Neuron (in vitro differentiated cells): ENCODE measurements around the gene GRHL1.

Experiments used
- H2AFZ ChIP-seq: one replicate; pipeline ENCODE4 v1.6.1; 2013; ENCODE audit warnings: low read depth, mild to moderate bottlenecking, inconsistent platforms, low read length, moderate library complexity
- H3K27me3 ChIP-seq: one replicate; pipeline ENCODE4 v1.6.1; 2013; ENCODE audit warnings: low read length; ENCODE audit not compliant: insufficient read depth
- H3K36me3 ChIP-seq: one replicate; pipeline ENCODE4 v1.6.1; 2013; ENCODE audit warnings: low read length; ENCODE audit not compliant: insufficient read depth
- H3K4me1 ChIP-seq: one replicate; pipeline ENCODE4 v1.6.1; 2013; ENCODE audit warnings: low read length; ENCODE audit not compliant: insufficient read depth
- H3K4me3 ChIP-seq: 2 replicates; pipeline ENCODE4 v1.5.1; 2013; ENCODE audit warnings: mild to moderate bottlenecking, low read length, moderate library complexity
- H3K9me3 ChIP-seq: one replicate; pipeline ENCODE4 v1.6.1; 2013; ENCODE audit warnings: low read length

GRHL1 gene

GRCh38 chr2:9982891-9983290 is 31.4 kb downstream of the GRHL1 start:
- no peak overlapping the region for H2AFZ ChIP-seq
- H3K4me1 ChIP-seq: no peaks in the 10 kb centered on the region
- H3K27me3 ChIP-seq: no peaks in the 10 kb centered on the region
- no peak overlapping the region for H3K4me3 ChIP-seq
- H3K36me3 ChIP-seq: no peaks in the 10 kb centered on the region
- H3K9me3 ChIP-seq: no peaks in the 10 kb centered on the region

- Histone ChIP-seq H3K27me3 (no peaks in the 10 kb centered on the region), H2AFZ (no peak overlapping the region), H3K4me1 (no peaks in the 10 kb centered on the region), H3K36me3 (no peaks in the 10 kb centered on the region), H3K4me3 (no peak overlapping the region), H3K9me3 (no peaks in the 10 kb centered on the region)
Measured at GRCh38 chr2:9983401-9984216, 32.1 kb downstream of the GRHL1 start.

DNA sequence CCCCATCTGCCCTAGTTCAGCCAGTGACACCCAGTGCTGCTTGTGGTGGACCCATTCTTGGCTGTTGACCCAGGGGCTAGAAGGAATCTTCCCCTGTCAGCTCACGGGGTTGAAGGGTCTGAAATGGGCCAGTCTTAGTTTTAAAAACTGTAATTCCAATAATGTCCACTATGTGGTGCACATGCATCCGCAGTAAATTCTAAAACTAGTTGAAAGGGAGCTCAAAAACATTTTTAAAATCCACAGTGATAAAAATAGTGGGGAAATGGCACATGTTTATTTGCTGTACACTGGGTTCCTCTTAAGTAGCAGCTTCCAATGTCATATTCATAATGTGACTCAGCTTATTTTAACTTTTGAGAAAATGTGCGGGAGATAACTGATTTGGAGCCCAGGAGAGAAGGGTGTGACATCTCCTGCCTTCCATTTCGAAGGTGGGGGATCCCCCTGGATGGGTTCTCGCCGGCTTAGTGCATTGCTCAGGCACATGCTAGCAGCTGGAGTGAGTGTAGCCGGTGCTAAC is 32.8 kb downstream of the GRHL1 start:
- H3K27me3 ChIP-seq: no peaks in the 10 kb centered on the region
- no peak overlapping the region for H3K4me3 ChIP-seq
- no peaks in the 10 kb centered on the region for H3K9me3 ChIP-seq
- H3K36me3 ChIP-seq: no peaks in the 10 kb centered on the region
- H3K4me1 ChIP-seq: no peaks in the 10 kb centered on the region
- H2AFZ ChIP-seq: no peak overlapping the region

- Histone ChIP-seq H3K9me3 (no peaks in the 10 kb centered on the region), H3K4me3 (no peak overlapping the region), H3K36me3 (no peaks in the 10 kb centered on the region), H3K4me1 (no peaks in the 10 kb centered on the region), H2AFZ (no peak overlapping the region), H3K27me3 (no peaks in the 10 kb centered on the region)
Measured at GRCh38 chr2:9984871-9985480, 33.5 kb downstream of the GRHL1 start.

- Histone ChIP-seq H3K4me1 (no peaks in the 10 kb centered on the region), H3K4me3 (no peak overlapping the region), H2AFZ (no peak overlapping the region), H3K9me3 (no peaks in the 10 kb centered on the region), H3K27me3 (no peaks in the 10 kb centered on the region), H3K36me3 (no peaks in the 10 kb centered on the region)
Measured at GRCh38 chr2:9985531-9986328, 34.2 kb downstream of the GRHL1 start.

GRCh38 chr2:9988320-9988719 is 36.8 kb downstream of the GRHL1 start:
- no peaks in the 10 kb centered on the region for H3K9me3 ChIP-seq
- H3K27me3 ChIP-seq: no peaks in the 10 kb centered on the region
- H3K36me3 ChIP-seq: no peaks in the 10 kb centered on the region
- no peaks in the 10 kb centered on the region for H3K4me1 ChIP-seq
- H3K4me3 ChIP-seq: no peak overlapping the region
- H2AFZ ChIP-seq: no peak overlapping the region

DNA sequence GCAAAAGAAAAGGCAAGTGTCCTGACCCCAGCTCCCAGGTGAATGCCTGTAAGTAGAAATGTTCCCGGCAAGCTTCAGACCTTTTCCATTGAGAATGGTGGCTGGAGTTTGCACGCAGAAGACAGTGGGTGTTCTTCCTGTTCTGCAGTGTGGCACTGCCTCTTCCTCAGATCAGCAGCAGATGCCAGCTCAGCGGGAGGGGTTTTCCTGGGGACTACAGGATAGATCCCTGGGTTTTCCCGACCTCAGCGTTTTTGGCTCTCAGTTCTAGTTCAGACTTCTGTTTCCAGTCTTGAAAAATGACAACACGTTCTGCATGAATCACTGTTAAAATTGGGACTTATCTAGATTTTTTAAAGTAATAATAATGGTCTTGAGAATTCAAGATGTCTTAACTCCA is 39.2 kb downstream of the GRHL1 start:
- no peaks in the 10 kb centered on the region for H3K36me3 ChIP-seq
- H2AFZ ChIP-seq: no peak overlapping the region
- H3K27me3 ChIP-seq: no peaks in the 10 kb centered on the region
- H3K4me3 ChIP-seq: no peak overlapping the region
- no peaks in the 10 kb centered on the region for H3K4me1 ChIP-seq
- no peaks in the 10 kb centered on the region for H3K9me3 ChIP-seq

DNA sequence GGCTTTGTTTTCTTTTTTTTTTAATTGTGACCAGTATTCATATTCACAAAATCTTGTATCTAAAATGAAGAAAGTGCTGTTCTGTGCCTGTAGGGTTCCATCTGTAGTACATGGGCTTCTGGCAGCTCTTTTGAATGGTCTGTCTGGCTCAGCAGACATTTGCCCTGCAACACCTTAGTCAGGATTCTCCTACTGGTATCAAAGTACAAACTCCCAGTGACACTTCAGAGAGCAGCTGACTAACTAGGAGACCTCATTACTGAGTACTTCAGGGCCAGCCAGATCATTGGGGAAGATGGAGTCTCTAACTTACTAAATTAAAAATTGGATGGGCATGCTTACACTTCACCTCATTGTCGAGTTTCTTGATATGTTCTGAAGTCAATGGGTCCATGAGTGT is 39.7 kb downstream of the GRHL1 start:
- Histone ChIP-seq H3K9me3 (no peaks in the 10 kb centered on the region), H3K4me1 (no peaks in the 10 kb centered on the region), H2AFZ (no peak overlapping the region), H3K36me3 (peaks cover 3% of the 10 kb centered on the region), H3K27me3 (no peaks in the 10 kb centered on the region), H3K4me3 (no peak overlapping the region)

- no peaks in the 10 kb centered on the region for H3K9me3 ChIP-seq
- H3K27me3 ChIP-seq: no peaks in the 10 kb centered on the region
- no peak overlapping the region for H2AFZ ChIP-seq
- H3K36me3 ChIP-seq: peaks cover 5% of the 10 kb centered on the region
- no peak overlapping the region for H3K4me3 ChIP-seq
- H3K4me1 ChIP-seq: no peaks in the 10 kb centered on the region
Measured at GRCh38 chr2:9991829-9992273, 40.4 kb downstream of the GRHL1 start.

DNA sequence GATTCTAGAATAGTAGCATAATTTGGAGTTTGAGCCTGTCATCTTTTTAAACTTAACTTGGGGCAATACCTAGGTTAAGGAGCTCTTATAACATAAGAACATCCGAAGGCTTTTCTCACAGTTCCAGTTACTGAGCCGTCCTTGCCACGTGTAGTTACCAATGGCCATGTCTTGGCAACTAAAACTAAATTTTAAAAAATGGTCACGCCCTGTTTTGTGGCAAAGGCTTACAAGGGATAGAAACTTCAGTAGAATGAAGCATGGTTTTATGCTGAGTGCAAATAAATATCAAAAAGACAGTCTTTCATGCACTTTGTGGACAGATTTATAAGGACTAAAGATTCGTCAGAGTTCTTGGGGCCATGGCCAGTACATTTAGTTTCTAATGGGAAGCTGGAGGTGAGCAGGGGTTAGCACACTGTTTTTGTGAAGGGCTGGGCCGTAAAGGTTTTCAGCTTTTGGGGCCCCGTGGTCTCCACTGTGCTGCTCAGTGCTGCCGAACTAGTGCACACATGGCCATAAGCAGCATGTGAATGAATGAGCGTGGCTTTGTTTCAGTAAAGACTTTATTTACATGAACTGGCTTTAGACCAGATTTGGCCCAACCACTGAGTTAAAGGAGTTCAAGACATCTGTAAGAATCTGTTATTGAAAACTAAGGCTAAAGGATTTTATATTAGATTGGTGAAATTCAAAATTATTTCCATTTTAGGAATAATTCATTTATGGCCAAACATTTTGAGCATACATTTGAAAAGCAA is 41.1 kb downstream of the GRHL1 start:
- no peaks in the 10 kb centered on the region for H3K4me1 ChIP-seq
- no peak overlapping the region for H3K4me3 ChIP-seq
- peaks cover 5% of the 10 kb centered on the region for H3K36me3 ChIP-seq
- H3K27me3 ChIP-seq: no peaks in the 10 kb centered on the region
- H3K9me3 ChIP-seq: no peaks in the 10 kb centered on the region
- H2AFZ ChIP-seq: no peak overlapping the region

GRCh38 chr2:9993488-9994165 is 42.1 kb downstream of the GRHL1 start:
- Histone ChIP-seq H3K4me1 (no peaks in the 10 kb centered on the region), H3K9me3 (no peaks in the 10 kb centered on the region), H3K4me3 (no peak overlapping the region), H3K27me3 (no peaks in the 10 kb centered on the region), H2AFZ (no peak overlapping the region), H3K36me3 (peaks cover 5% of the 10 kb centered on the region)

DNA sequence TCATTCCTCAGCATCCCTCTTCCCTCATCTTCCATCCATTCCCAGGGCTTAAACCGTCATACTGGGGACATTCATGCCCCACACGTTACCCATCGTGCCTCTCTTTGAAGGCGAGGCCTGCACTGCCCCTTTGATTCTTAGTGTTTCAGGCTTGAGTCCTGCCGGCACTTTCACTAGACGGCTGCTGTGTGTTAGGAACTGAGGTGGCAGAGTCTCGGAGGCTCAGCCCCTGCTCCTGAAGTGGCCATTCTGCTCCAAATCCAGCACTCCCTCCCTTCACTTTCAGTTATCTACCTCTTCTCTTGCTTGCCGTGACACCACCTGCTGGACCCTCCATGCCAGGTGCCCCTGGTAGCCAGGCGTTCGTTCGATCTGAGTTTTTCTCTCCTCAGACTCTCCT is 43.0 kb downstream of the GRHL1 start:
- Histone ChIP-seq H2AFZ (no peak overlapping the region), H3K4me1 (no peaks in the 10 kb centered on the region), H3K9me3 (no peaks in the 10 kb centered on the region), H3K4me3 (no peak overlapping the region), H3K36me3 (peaks cover 8% of the 10 kb centered on the region), H3K27me3 (no peaks in the 10 kb centered on the region)
